GM10847 (cell line): ENCODE data around the gene BRAT1.

ENCODE experiments used
- POLR2A ChIP-seq: IDR thresholded peaks from 2 replicates; pipeline ENCODE4 v1.6.1; 2011; ENCODE audit not compliant: insufficient read length; ENCODE audit errors: extremely low read depth

BRAT1 gene

DNA sequence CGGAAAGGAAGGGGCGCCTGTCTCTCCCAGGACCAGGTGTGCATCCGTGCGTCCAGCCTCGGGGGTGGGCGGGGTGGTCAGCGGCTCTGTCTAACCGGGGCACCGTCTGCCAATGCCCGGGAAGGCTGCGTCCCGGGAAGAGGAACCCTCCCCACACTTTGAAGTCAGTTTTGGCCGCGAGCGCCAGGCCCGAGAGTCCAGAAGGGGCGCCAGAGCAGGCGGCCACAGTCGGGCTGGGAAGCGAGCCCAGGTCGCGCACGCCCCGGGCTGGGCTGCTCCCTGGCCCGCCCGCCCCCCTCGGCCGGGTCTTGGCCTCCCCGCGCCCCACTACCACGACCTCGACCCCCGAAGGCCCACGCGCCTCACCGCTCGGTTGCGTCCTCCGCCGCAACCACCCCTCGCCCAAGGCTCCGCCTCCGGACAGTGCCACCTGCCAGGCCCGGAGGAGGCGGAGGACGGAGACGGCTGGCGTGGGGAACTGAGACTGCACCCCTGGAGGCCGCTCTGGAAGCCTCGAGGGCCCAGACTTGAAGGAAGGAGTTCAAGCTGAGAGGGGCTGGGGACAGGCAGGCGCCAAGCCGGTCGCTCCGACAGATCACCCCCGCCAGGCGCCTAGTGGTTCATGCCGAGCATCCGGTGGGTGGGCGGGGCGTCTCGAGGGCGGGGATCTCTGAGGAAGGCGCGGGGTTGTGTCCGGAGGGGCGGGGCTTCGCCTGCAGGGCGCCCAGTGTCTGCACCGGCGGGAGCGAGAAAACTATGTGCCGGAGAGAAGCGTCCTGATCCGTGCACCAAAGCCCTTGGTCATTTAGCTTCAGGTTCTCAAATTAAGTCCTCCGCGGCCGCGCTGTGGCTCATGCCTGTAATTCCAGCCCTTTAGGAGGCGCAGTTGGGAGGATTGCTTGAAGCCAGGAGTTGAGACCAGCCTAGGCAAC, at the start of gene BRAT1:
BRAT1 (minus strand) TSS at position 404 of the 932 bp plus-strand sequence. CDS start 1,093 bp downstream, outside the sequence.
- peak; percentile 83 for TF ChIP-seq POLR2A

DNA sequence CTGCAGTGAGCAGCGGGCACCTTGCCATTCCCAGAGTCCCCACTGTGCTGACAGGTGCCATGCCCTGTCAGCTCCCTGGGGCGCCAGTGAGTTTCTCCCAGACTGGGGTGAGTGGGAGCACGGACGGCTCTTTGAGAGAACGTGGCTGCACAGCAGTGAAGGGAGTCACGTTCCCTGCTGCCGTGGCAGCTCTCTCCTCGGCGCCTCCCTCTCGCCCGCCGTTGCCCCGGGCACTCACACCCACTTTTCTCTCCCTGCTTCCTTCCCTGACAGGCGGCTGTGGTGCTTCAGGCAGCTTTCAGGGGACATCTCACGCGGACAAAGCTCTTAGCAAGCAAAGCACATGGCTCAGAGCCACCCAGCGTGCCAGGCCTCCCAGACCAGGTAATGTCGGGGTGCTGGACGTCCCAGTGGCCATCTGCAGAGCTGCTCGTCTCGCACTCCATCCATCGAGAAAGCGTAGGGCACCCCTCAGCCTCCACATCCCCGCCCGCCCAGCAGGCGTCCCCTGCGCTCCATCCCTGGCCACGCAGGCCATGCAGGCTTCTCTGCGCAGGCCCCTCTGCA, 49.4 kb upstream of the BRAT1 start:
- TF ChIP-seq POLR2A = no peak

DNA sequence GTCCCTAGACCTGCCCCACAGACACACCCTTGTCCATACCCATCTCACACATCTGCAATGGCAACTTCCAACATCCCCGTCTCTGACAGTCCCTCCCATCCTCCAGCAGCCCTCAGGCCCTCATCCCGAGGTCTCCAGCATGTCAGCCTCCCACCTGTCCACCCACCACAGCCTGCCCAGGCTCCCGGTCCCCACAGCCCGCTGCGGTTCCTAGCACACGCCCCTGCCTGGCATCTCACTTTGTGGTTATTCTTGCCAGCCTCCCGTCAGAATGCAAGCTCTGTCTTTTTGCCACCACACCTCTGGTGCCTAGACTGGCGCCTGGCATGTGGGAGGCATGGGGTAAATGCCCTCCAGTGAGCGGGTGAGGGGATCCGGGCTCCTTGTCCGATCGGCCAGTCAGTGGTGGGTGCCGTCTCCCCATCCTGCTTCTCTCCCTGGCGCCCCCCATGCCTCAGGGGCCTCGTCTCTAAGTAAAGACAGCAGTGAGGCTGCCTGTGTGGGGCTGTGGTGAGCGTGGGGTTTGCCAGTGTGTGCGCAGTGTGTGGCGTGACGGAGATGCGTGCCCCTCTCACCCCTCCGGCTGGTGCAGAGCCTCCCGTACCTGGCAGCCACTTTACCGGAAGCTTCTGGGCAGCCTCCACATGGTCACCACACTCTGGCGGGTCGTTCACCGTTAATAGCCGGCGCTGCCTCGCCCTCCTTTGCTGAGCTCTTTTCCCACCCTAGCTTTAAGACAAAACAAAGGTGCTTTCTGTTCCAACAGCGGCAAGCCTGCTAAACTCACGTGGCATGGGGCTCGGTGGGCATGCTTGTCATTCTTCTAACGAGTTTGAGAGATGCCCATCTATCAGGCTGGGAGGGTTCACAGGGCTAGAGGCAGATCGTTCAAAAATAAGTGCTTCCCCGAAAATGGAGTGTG, 48.0 kb upstream of the BRAT1 start:
- no peak for TF ChIP-seq POLR2A

DNA sequence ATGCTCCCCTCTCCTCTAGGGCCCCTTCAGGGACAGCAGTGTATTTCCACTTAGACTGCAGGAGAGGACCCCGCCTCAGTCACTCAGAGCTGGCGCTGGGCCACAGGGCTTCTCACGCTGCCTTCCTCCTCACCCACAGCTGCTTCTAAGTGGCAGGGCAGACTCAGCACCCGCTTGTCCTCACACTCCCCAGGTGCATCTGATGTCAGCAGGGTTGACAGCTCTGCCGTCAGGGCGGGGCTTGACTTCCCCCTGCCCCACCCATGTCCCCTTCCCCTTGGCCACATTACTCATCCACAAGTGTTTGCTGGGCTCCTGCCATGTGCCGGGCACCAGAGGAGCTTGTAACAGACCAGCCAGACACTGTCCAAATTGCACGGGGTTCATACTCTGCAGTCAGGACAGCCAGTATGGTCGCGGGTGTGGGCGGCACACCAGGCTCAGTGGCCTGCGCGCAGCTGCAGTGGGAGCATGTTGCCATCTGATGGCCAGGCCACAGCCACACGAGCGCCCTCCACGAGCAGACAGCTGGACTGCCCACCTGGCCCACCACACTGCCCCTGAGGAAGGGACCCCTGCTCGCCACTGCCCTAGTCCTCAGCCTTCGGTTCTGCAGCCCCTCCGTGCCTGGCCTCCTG, 47.2 kb upstream of the BRAT1 start:
- TF ChIP-seq POLR2A = no peak

DNA sequence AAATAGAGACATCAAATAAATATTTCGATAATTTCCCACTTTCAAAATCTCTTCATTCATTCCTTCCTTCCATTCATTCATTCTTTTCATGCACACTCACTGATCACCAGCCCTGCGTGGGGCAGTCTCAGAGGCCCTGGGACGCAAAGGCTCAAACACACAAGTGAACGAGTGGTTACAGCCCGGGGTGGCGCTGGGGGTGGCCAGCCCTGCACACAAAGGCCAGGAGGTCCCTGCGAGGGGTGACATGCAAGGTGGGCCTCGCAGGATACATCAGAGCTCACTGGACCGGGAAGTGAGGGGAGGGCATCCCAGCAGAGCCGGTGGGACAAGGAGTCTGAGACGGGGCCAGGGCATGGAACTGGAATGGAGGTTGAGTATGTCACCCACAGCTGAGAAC, 46.6 kb upstream of the BRAT1 start:
- TF ChIP-seq POLR2A = no peak

DNA sequence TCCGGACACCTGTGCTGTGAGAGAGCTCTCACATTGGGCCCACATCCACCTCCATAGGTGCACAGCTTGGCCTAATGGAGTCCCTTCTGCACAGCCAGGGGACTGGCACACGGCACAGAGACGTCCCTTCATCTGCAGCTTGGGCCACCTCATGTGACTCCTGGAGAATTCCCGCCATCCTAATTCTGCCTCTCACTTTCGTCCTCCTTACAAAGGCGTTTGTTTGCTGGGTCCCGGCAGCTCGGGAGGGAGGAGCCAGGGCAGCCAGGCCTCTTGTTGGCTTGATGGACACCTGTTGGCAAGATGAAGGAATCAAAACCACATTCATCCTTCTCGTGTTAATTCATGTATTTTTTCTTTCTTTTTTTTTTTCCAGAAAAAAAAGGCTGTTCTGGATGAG, 45.7 kb upstream of the BRAT1 start:
- no peak for TF ChIP-seq POLR2A

DNA sequence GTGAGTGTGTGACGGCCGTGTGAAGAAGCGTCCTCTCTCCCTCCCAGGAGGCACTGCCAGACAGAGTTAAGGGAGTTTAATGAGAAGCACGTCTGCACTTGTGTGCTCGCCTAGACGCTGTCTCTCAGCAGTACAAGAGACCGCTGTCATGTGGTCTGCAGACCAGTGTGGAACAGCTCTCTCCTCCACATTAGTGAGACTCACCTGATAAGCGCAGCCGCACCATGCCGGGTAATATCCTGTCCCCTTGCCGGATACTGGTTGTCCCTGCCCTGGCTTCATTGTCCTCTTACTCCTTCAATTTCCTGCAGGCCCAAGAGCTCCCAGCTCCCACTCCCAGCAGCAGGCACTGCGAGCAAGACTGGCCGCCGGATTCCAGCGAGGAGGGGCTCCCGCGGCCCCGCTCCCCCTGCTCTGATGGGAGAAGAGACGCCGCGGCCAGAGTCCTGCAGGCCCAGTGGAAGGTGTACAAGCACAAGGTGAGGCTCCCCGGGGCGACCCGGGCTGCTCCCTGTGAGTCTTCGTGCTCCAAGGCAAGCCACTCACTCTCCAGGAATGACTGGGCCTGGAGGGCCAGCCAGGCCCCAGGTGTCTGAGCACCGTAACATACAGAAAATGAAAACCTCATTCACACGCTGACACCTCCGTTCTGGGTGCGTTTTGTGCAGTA, 43.0 kb upstream of the BRAT1 start:
- TF ChIP-seq POLR2A = no peak

DNA sequence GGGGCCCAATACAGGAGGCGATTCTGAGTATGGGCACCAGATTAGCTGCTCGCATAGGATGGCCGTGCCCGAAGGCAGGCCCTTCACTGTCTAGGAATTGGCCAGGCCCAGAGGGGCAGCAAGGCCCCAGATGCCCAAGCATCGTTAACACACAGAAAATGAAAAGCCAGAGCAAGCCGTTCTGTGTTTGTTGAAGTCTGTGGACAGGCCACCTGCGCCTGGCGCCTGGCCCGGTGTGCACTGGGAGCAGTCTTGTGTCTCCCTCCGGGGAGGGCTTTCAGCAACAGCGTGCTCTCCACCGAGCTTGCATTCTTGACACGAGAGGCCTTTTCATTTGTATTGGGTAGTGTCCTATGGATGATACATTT, 41.9 kb upstream of the BRAT1 start:
- no peak for TF ChIP-seq POLR2A

DNA sequence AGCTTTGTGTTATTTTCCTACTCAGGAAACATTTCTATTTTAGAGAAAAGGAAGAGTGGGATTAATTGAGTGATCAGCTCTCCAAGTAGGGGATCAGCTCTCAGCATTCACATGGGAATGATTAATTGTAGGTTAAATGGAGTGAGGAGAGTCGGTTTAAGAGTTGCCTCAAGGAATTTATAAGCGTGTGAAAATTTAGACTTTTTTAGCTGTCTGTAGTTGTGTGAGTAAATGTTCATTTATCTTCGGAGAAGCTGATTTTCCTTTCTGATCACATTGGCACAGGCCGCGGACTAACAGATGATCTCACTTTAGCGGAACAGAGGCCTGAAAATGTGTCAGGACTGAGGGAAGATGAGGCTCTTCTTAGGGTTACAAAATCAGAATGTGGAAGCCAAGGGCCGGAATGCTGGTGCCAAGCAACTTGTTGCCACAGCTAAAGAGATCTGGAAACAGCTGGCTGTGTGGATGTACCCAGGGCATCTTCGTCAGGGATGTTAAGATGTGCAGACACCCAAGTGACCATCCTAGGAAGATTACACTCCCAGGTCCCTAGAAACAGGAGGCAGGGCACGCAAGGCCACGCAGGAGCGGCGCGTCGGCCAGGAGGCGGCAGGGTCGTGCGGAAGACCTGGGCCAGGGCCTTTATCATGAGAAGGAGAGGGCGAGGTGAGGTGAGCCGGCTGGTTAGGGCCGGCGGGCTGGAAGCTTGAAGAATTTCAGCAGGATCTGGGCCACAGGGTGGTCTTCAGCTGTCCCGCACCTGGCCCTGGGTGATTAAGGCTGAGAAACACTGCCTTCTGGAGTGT, 41.3 kb upstream of the BRAT1 start:
- no peak for TF ChIP-seq POLR2A

DNA sequence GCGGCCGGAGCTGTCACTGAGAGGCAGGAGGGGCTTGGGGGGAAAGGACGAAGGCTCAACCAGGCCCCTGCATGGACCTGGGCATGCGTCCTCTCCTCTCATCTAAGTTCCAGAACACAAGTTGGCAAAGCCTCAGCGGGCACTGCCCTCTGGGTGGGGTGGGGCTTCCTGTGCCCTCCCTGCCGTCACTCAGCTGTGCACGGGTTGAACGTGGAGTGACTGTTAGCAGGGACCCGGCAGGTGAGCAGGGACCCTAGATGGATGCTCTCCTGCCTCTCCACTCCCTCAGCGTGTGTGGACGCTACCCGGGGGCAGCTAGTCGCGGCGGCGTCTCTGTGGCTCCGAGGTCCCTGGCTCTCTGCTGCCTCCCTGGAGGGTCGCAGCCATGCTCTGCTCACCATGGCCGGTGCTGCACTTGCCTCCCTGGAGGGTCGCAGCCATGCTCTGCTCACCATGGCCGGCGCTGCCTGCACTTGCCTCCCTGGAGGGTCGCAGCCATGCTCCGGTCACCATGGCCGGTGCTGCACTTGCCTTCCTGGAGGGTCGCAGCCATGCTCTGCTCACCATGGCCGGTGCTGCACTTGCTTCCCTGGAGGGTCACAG, 40.0 kb upstream of the BRAT1 start:
- no peak for TF ChIP-seq POLR2A

DNA sequence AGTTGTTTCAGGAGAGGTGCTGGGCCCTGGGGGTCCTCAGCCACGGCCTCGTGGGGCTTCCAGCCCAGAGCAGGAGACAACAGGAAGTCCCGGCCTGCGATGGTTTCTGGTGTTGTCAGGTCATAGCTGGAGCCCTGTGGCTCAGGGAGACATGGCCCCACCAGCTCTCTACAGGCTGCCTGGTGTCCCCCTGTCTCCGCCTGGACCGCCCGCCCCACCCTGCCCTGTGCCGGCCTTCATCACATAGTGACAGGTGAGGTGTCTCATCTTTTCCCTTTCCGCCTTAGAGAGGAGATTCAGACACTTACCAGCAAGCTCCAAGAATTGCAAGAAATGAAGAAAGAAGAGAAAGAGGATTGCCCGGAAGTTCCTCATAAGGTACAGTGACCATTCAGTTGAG, 39.3 kb upstream of the BRAT1 start:
- no peak for TF ChIP-seq POLR2A

DNA sequence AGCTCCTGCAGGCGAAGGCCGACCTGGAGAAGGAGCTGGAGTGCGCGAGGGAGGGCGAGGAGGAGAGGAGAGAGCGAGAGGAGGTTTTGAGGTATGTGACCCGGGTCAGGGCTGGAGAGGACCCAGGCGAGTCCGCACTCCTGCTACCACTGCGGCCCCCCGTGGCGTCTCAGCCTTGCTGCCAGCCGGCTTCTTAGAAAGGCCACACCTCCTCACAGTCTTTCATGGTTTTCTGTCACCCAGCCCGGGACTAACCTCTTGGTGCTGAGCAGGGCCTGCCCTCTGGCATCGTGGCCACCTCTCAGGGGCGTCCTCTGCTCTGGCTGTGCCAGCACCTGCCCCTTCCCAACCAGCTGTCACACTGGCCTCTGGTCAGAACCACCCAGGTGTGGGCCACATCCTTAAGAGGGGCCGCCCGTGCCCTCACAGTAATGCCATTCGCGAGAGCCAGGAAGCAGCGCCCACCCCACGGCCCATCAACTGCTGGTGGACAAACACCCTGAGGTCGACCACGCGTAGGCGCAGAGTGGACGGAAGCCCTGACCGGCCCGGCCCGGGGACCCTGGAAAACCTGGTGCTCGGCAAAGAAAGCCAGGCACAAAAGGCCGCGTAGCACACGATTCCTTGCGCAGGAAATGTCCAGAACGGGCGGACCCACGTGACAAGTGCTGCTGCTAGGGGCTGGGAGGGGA, 37.9 kb upstream of the BRAT1 start:
- no peak for TF ChIP-seq POLR2A

DNA sequence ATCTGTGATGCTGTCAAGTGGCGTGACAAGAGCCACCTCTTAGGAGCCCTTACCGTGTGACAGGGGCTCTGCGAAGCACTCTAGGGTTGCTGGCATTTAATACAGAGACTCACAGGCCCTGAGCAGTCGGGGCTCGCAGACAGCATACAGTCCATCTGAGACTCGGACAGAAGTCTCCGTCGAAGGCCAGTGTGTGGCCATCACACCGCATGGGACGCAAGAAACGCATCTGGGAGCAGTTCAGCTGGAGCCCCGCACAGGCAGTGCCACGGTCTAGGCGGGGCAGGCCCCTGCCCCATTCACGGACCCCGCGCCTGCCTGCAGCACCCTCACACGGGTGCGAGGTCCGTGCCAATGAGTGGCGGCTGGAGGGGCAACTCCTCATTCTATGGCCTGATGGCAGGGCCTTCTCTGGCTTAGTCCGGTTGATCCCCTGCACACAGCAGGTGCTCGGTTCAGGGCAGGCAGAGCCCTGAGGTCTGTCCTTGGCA, 37.1 kb upstream of the BRAT1 start:
- no peak for TF ChIP-seq POLR2A
